Transverse colon (tissue), 4 donors: ENCODE data around the gene PCDHAC2.

Experiments used
- CTCF ChIP-seq, 5 experiments: fragments of 200-600 bp in 3 of 5; fragments of 450-650 bp in 2 of 5; sonication (generic) in 3 of 5; IDR thresholded peaks; 1 replicate in 2 of 5; 2 replicates in 3 of 5; pipeline ENCODE4 v1.5.1; 2016 to 2017; ENCODE audit warnings: antibody characterized with exemption in 5 of 5, inconsistent platforms in 3 of 5, mild to moderate bottlenecking in 2 of 5, moderate library complexity in 1 of 5
- EP300 ChIP-seq: sonication (generic); formaldehyde crosslinking; IDR thresholded peaks from one replicate; pipeline ENCODE4 v1.6.1; 2017; ENCODE audit warnings: antibody characterized with exemption, low read depth
- POLR2AphosphoS5 ChIP-seq, 3 donors: sonication (generic); formaldehyde crosslinking; IDR thresholded peaks; one replicate each; pipeline ENCODE4 v1.6.1; 2016; ENCODE audit warnings: antibody characterized with exemption in 3 of 3

DNA sequence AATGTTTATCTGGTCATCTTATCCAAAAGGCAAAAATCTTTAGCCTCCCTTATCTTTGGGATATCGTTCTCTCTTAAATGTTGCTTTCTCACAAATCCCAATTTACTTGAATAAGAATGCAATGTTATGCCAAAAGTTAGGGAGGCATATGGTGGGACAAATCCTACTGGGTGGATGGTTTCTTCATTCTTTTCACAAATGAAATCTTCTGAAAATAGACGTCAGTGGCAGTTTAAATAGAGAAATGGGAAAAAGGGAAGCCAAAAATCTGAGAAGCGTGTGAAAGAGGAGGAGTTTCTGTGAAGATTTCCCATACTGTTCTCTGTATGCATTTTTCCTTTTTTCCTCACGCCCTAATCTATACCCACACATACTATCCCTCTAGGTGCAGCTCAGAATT lies 42.7 kb upstream of the PCDHAC2 start:
- TF ChIP-seq CTCF (IDR thresholded peaks at IDR 0.05) (no peak), POLR2AphosphoS5 (IDR thresholded peaks at IDR 0.05) (no peak), EP300 (no peak)
